DOHH2 (cell line): ENCODE measurements around the gene SLC25A39.
A peak's percentile ranks its signal among the peaks of the same experiment; 100 is the strongest.

ENCODE experiments used
- H3F3A ChIP-seq: fragments of 200-600 bp; sonication (generic), shearing (Covaris generic); 2 replicates; pipeline ENCODE4 v1.6.0; 2016; ENCODE audit warnings: antibody characterized with exemption, mild to moderate bottlenecking; ENCODE audit not compliant: control insufficient read depth, insufficient read depth
- H3K27ac ChIP-seq: fragments of 200-600 bp; sonication (generic); 2 replicates; pipeline ENCODE4 v1.5.1; 2014; ENCODE audit warnings: low read depth, mild to moderate bottlenecking, low read length, moderate library complexity
- H3K27me3 ChIP-seq: fragments of 200-600 bp; sonication (generic); 2 replicates; pipeline ENCODE4 v1.6.1; 2014; ENCODE audit warnings: mild to moderate bottlenecking, low read length, mixed read lengths; ENCODE audit not compliant: control insufficient read depth
- H3K36me3 ChIP-seq: fragments of 200-600 bp; sonication (generic); 2 replicates; pipeline ENCODE4 v1.6.1; 2014; ENCODE audit warnings: mild to moderate bottlenecking, low read length, moderate library complexity, mixed read lengths; ENCODE audit not compliant: control insufficient read depth
- H3K4me1 ChIP-seq: fragments of 200-600 bp; sonication (generic); 2 replicates; pipeline ENCODE4 v1.6.1; 2014; ENCODE audit warnings: mild to moderate bottlenecking, low read length, mixed read lengths; ENCODE audit not compliant: control insufficient read depth
- H3K4me2 ChIP-seq: fragments of 200-600 bp; sonication (generic); 2 replicates; pipeline ENCODE4 v1.6.0; 2014; ENCODE audit warnings: mild to moderate bottlenecking, low read length, moderate library complexity
- H3K4me3 ChIP-seq: fragments of 200-600 bp; sonication (generic); 2 replicates; pipeline ENCODE4 v1.5.1; 2014; ENCODE audit warnings: mild to moderate bottlenecking, low read length, mixed read lengths
- H3K79me2 ChIP-seq: fragments of 200-600 bp; sonication (generic); 2 replicates; pipeline ENCODE4 v1.6.1; 2014; ENCODE audit warnings: mild to moderate bottlenecking, low read length, mixed read lengths; ENCODE audit not compliant: control insufficient read depth
- H3K9me2 ChIP-seq: fragments of 200-600 bp; sonication (generic); replicated peaks from 2 replicates; pipeline ENCODE4 v1.6.1; 2014; ENCODE audit warnings: mild to moderate bottlenecking, low read length, mixed read lengths; ENCODE audit not compliant: control insufficient read depth
- H3K9me3 ChIP-seq: fragments of 200-600 bp; sonication (generic); 2 replicates; pipeline ENCODE4 v1.6.1; 2014; ENCODE audit warnings: antibody characterized with exemption, low read length, mixed read lengths; ENCODE audit not compliant: control insufficient read depth, insufficient read depth
- H4K20me1 ChIP-seq: fragments of 200-600 bp; sonication (generic); 2 replicates; pipeline ENCODE4 v1.6.0; 2014; ENCODE audit warnings: low read depth, mild to moderate bottlenecking, antibody characterized with exemption, low read length, moderate library complexity; ENCODE audit not compliant: control insufficient read depth, insufficient read depth
- EZH2phosphoT487 ChIP-seq: fragments of 200-600 bp; sonication (generic); IDR thresholded peaks from 2 replicates; pipeline ENCODE4 v1.6.1; 2017; ENCODE audit warnings: borderline replicate concordance, mild to moderate bottlenecking, antibody characterized with exemption, low read length, moderate library complexity, mixed read lengths
- TF ChIP-seq, protein P1 (sequence below): fragments of 200-600 bp; sonication (generic); IDR thresholded peaks from one replicate; pipeline ENCODE4 v1.5.1; 2014; ENCODE audit warnings: antibody characterized with exemption, mild to moderate bottlenecking, low read depth, low read length; ENCODE audit not compliant: poor library complexity, severe bottlenecking

The SLC25A39 gene

DNA sequence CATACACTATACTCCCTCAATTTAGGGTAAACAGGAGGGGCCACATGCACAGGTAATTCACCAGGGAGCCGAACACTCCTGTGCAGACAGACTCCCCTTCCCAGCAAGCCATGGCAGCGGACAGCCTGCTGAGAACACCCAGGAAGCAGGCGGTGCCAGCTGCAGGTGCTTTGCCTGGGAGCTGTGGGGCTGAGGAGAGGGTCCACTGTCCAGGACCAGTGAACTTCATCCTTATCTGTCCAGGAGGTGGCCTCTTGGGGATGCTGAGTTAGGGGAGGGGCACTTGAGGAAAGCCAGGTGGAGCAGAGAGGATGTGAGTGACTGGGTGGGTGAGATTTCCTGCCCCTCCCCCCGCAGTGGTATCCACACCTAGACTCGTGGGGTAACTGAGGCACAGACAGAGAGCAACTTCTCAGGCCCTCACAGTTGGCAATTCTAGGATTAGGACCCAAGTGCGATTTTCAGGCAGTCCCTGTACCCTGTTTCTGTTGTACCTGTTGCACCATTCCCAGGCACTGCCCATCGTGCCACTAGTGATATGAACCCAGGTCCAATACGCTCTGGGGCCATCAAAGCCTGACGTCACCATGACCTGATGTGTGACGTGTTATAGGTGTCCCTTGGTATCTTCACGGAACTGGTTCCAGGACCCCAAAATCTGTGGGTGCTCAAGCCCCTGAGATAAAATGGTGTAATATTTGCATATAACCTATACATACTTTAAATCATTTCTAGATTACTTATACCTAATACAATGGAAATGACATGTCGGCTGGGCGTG lies 21.6 kb upstream of the SLC25A39 start:
- Histone ChIP-seq H3K9me3 (no peaks in the 10 kb centered on the region), H3K27ac (peak overlapping the region; percentile 86), H3K4me3 (peak overlapping the region; percentile 100), H3K4me2 (peak overlapping the region; percentile 100), H3K27me3 (peaks cover 2% of the 10 kb centered on the region; the same call in 1 of the 2 replicates), H3F3A (peaks cover 21% of the 10 kb centered on the region), H3K9me2 (no peaks in the 10 kb centered on the region), H3K4me1 (peaks cover 55% of the 10 kb centered on the region), H3K36me3 (peaks cover 34% of the 10 kb centered on the region), H4K20me1 (no peaks in the 10 kb centered on the region), H3K79me2 (peaks cover 25% of the 10 kb centered on the region)
- TF ChIP-seq EZH2phosphoT487 = no peak
- TF ChIP-seq, protein P1, sequence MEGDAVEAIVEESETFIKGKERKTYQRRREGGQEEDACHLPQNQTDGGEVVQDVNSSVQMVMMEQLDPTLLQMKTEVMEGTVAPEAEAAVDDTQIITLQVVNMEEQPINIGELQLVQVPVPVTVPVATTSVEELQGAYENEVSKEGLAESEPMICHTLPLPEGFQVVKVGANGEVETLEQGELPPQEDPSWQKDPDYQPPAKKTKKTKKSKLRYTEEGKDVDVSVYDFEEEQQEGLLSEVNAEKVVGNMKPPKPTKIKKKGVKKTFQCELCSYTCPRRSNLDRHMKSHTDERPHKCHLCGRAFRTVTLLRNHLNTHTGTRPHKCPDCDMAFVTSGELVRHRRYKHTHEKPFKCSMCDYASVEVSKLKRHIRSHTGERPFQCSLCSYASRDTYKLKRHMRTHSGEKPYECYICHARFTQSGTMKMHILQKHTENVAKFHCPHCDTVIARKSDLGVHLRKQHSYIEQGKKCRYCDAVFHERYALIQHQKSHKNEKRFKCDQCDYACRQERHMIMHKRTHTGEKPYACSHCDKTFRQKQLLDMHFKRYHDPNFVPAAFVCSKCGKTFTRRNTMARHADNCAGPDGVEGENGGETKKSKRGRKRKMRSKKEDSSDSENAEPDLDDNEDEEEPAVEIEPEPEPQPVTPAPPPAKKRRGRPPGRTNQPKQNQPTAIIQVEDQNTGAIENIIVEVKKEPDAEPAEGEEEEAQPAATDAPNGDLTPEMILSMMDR = no peak

DNA sequence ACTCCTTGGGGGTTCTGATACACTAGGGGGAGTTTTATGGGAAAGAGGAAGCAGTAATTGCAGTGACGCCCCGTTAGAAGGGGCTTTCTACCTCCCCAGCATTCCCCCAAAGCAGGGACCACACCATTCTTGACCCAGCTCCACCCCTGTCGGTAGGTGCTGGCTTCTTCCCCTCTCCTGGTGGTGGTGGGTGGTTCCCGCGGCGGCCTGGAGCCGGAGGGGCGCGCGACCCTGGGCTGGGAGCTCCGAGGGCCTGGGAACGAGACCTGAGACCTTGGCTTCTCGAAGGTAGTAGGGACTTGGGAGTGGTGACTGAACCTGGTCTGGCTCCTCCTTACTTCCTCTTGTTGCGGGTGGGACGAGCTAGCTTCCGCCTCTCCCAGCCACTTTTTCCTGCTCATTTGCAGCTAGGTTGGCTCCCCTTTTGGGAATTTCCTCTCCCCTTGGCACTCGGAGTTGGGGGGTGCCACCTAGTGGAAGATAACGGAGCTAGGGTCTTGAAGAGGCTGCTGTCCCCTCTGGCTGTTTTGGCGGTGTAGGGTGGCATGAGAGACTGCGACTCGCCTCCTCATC lies 20.9 kb upstream of the SLC25A39 start:
- TF ChIP-seq EZH2phosphoT487 = no peak
- TF ChIP-seq, protein P1 = peak; percentile 94
- Histone ChIP-seq H4K20me1 (no peaks in the 10 kb centered on the region), H3K27ac (peak overlapping the region; percentile 86), H3K4me2 (peak overlapping the region; percentile 100), H3K4me3 (peak overlapping the region; percentile 100), H3K9me3 (no peaks in the 10 kb centered on the region), H3K27me3 (peaks cover 2% of the 10 kb centered on the region; the same call in 1 of the 2 replicates), H3K9me2 (no peaks in the 10 kb centered on the region), H3K4me1 (peaks cover 50% of the 10 kb centered on the region), H3K36me3 (peaks cover 27% of the 10 kb centered on the region), H3F3A (peaks cover 21% of the 10 kb centered on the region), H3K79me2 (peaks cover 25% of the 10 kb centered on the region)

DNA sequence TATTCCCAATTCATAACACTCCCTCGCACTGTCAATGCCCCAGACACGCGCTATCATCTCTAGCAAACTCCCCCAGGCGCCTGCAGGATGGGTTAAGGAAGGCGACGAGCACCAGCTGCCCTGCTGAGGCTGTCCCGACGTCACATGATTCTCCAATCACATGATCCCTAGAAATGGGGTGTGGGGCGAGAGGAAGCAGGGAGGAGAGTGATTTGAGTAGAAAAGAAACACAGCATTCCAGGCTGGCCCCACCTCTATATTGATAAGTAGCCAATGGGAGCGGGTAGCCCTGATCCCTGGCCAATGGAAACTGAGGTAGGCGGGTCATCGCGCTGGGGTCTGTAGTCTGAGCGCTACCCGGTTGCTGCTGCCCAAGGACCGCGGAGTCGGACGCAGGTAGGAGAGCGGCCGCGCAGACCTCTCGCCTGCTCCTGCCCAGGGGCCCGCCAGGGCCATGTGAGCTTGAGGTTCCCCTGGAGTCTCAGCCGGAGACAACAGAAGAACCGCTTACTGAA lies 20.4 kb upstream of the SLC25A39 start, which contains the start of gene GRN:
TSS of gene GRN (plus strand) at position 364 of the 515 bp plus-strand sequence. CDS start 3,863 bp downstream, outside the sequence.
- Histone ChIP-seq H3K79me2 (peaks cover 25% of the 10 kb centered on the region), H3K4me1 (peaks cover 47% of the 10 kb centered on the region), H3K36me3 (peaks cover 22% of the 10 kb centered on the region), H3K9me2 (no peaks in the 10 kb centered on the region), H3K27ac (peak within 1 kb of the TSS; percentile 86), H3K9me3 (no peaks in the 10 kb centered on the region), H3K27me3 (peaks cover 2% of the 10 kb centered on the region; the same call in 1 of the 2 replicates), H3K4me3 (peak within 1 kb of the TSS; percentile 100), H3F3A (peaks cover 21% of the 10 kb centered on the region), H4K20me1 (no peaks in the 10 kb centered on the region), H3K4me2 (peak within 1 kb of the TSS; percentile 100)
- TF ChIP-seq EZH2phosphoT487 = no peak
- TF ChIP-seq, protein P1 = no peak
